Right lobe of liver (tissue), 6 donors: ENCODE measurements around the gene SFPQ. TPM values are rescaled to one million over a fixed set of nuclear protein-coding genes. Genes with fewer than 3 reads are reported as not detected.
A peak's percentile ranks its signal among the peaks of the same experiment; 100 is the strongest.

Source experiments
- ATAC-seq, 4 donors: fragments of 200-7000 bp; cut with Tn5 transposase; one replicate each; pipeline ENCODE4 v1.9.1; 2020; ENCODE audit warnings: mild to moderate bottlenecking in 4 of 4, moderate library complexity in 4 of 4
- DNase-seq, 3 donors: peaks; one replicate each; pipeline ENCODE4 v3.0.0-alpha.2; 2020
- H3K27ac ChIP-seq, 3 donors: fragments of 200-600 bp; one replicate each; pipeline ENCODE4 v1.8.0; 2022
- H3K27me3 ChIP-seq, 2 donors: fragments of 200-600 bp; one replicate each; pipeline ENCODE4 v1.8.0; 2022
- H3K36me3 ChIP-seq, 4 donors: fragments of 200-600 bp; sonication (generic) in 1 of 4; one replicate each; pipeline versions ENCODE4 v1.5.1 to v1.8.0; 2017 to 2022; ENCODE audit warnings: control low read depth in 1 of 4
- H3K4me1 ChIP-seq, 4 donors: fragments of 200-600 bp; sonication (generic) in 1 of 4; one replicate each; pipeline versions ENCODE4 v1.5.1 to v1.8.0; 2017 to 2022; ENCODE audit warnings: control low read depth in 1 of 4
- H3K4me3 ChIP-seq, 3 donors: fragments of 200-600 bp; one replicate each; pipeline ENCODE4 v1.8.0; 2022
- H3K9me3 ChIP-seq, 4 donors: fragments of 200-600 bp; sonication (generic) in 1 of 4; one replicate each; pipeline versions ENCODE4 v1.5.1 to v1.8.0; 2017 to 2022; ENCODE audit warnings: control low read depth in 1 of 4
- POLR2A ChIP-seq: fragments of 450-650 bp; IDR thresholded peaks from one replicate; pipeline ENCODE4 v1.6.1; 2017; ENCODE audit warnings: antibody characterized with exemption, mild to moderate bottlenecking
- WGBS: methylation state at CpG from one replicate; pipeline ENCODE4 v1.1.6; 2018; ENCODE audit warnings: low coverage, low lambda C conversion rate; ENCODE audit not compliant: insufficient coverage; ENCODE audit errors: missing lambda C conversion rate; 5-methylcytosine and 5-hydroxymethylcytosine counted together
- intact Hi-C, 2 donors: fragments of 100-400 bp; cut with DNase I; formaldehyde crosslinking; loops; one replicate each; pipeline versions ENCODE4 v1.11.2 to v1.14.1; 2022
- total RNA-seq, 6 experiments: library from RNA; depleted of rRNA in 2 of 6; stranded (reverse); fragments of >200 nt in 2 of 6; fragmentation: NEBNext Ultra II Directional in 3 of 6; extraction: Animal tissue kit (Norgen Biotek cat#: 25700) in 3 of 6; gene quantifications; one replicate each; pipeline versions ENCODE4 v1.1.0 to v1.2.4, GENCODE V29; 2016 to 2023
- TF ChIP-seq, protein P1 (sequence below), 4 donors: fragments of 200-600 bp in 3 of 4; fragments of 450-650 bp in 1 of 4; IDR thresholded peaks; one replicate each; pipeline versions ENCODE4 v1.5.1 to v1.8.0; 2016 to 2022; ENCODE audit warnings: antibody characterized with exemption in 4 of 4, mild to moderate bottlenecking in 2 of 4
- donor health status: DM: no; HTN: yes; CAD: no.
- donor health status: DM: no; HTN: no; CAD: no.
- donor health status: DM: no; HTN: no; CAD: no.
- donor health status: DM: no; HTN: yes; CAD: no.
- donor health status: DM: no; HTN: yes; CAD: no.

The SFPQ gene
- total RNA-seq, 6 experiments from 2014 or later: 48.4 to 99.6 (median 73.2) TPM

DNA sequence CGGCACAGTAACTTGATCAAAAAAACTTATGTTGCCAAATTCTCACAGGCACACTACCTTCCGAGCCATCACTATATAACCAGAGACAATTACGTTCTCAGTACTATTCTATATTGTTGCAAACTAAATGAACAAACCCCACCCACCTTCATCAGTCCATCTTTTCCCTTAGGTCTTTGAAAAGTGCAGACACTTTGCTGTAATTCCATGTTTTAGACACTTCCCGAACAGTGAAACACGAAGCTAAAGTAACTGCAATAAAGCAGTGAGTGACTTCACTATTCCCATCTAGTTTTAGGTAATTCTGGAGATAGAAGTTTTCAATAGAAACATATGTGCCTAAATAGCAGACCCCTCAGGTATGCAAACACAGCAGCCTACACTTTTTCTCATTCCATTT is 7.7 kb downstream of the SFPQ start:
- H3K36me3 ChIP-seq: peaks cover 25 to 100% (median 62%) of the 10 kb centered on the region in 4 donors
- no peak for TF ChIP-seq POLR2A
- TF ChIP-seq, protein P1, sequence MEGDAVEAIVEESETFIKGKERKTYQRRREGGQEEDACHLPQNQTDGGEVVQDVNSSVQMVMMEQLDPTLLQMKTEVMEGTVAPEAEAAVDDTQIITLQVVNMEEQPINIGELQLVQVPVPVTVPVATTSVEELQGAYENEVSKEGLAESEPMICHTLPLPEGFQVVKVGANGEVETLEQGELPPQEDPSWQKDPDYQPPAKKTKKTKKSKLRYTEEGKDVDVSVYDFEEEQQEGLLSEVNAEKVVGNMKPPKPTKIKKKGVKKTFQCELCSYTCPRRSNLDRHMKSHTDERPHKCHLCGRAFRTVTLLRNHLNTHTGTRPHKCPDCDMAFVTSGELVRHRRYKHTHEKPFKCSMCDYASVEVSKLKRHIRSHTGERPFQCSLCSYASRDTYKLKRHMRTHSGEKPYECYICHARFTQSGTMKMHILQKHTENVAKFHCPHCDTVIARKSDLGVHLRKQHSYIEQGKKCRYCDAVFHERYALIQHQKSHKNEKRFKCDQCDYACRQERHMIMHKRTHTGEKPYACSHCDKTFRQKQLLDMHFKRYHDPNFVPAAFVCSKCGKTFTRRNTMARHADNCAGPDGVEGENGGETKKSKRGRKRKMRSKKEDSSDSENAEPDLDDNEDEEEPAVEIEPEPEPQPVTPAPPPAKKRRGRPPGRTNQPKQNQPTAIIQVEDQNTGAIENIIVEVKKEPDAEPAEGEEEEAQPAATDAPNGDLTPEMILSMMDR (IDR thresholded peaks at IDR 0.05): no peak
- H3K4me1 ChIP-seq: peaks cover 0 to 80% (median 33%) of the 10 kb centered on the region in 4 donors
- WGBS: 75% methylated on average over 5 of the region's 5 CpGs
- intact Hi-C loops: no loop called here
- no peaks in the 10 kb centered on the region for H3K9me3 ChIP-seq
- no peak for DNase-seq
- no peaks in the 10 kb centered on the region for H3K27me3 ChIP-seq
- no peak overlapping the region for H3K4me3 ChIP-seq
- ATAC-seq: no peak
- H3K27ac ChIP-seq: peak overlapping the region in 1 of 3 donors; percentile 19

GRCh38 chr1:35184495-35185199 is 8.3 kb downstream of the SFPQ start:
- WGBS: 72% methylated on average over 12 of the region's 12 CpGs
- Histone ChIP-seq H3K36me3 (peaks cover 25 to 100% (median 59%) of the 10 kb centered on the region in 4 donors), H3K27me3 (no peaks in the 10 kb centered on the region), H3K4me1 (peaks cover 0 to 80% (median 32%) of the 10 kb centered on the region in 4 donors), H3K27ac (no peak overlapping the region), H3K4me3 (no peak overlapping the region), H3K9me3 (no peaks in the 10 kb centered on the region)
- intact Hi-C loops: no loop called here
- TF ChIP-seq, protein P1 (IDR thresholded peaks at IDR 0.05): no peak
- no peak for DNase-seq
- ATAC-seq: no peak

GRCh38 chr1:35181790-35182455 is 11.0 kb downstream of the SFPQ start:
- DNase-seq (no peak), ATAC-seq (no peak)
- no peak overlapping the region for H3K27ac ChIP-seq
- TF ChIP-seq, protein P1 (IDR thresholded peaks at IDR 0.05): no peak
- no peak for TF ChIP-seq POLR2A
- intact Hi-C loops: no loop called here
- H3K4me3 ChIP-seq: no peak overlapping the region
- H3K36me3 ChIP-seq: peaks cover 23 to 92% (median 46%) of the 10 kb centered on the region in 4 donors
- 48% methylated on average over 4 of the region's 4 CpGs for whole genome bisulfite sequencing
- H3K4me1 ChIP-seq: peaks cover 0 to 80% (median 21%) of the 10 kb centered on the region in 4 donors
- H3K27me3 ChIP-seq: no peaks in the 10 kb centered on the region
- H3K9me3 ChIP-seq: no peaks in the 10 kb centered on the region

GRCh38 chr1:35180776-35181374 is 12.1 kb downstream of the SFPQ start:
- no peak for TF ChIP-seq POLR2A
- TF ChIP-seq, protein P1 (IDR thresholded peaks at IDR 0.05): no peak
- Histone ChIP-seq H3K4me1 (peaks cover 0 to 69% (median 21%) of the 10 kb centered on the region in 4 donors), H3K27me3 (no peaks in the 10 kb centered on the region), H3K27ac (peak overlapping the region in 1 of 3 donors; percentile 88), H3K9me3 (no peaks in the 10 kb centered on the region), H3K4me3 (no peak overlapping the region), H3K36me3 (peaks cover 23 to 92% (median 46%) of the 10 kb centered on the region in 4 donors)
- DNase-seq (no peak), ATAC-seq (no peak)
- intact Hi-C loops: no loop called here
- 96% methylated on average over 7 of the region's 7 CpGs for WGBS
